ENCODE measurements around the gene ADRM1. TPM values are rescaled to one million over a fixed set of nuclear protein-coding genes. Genes with fewer than 3 reads are reported as not detected.

The ADRM1 gene
- total and polyA plus RNA-seq, 2 of the 4 experiments (the other 2 are of a cell fraction), result 103 to 149 TPM

GRCh38 chr20:62276439-62276838 is 26.4 kb upstream of the ADRM1 start:
- in situ Hi-C loops (cut with MboI; ENCODE audit: low sequenced_read_pairs), result loop anchor here (25.0 kb wide), 1 partner anchor 336 kb away; no protein-coding TSS in a partner anchor
- POLR2A ChIA-PET (ENCODE audit: unreplicated experiment), result no interaction called here

More at GRCh38 chr20:62276439-62276838, 26.4 kb upstream of the ADRM1 start:
- no peak overlapping the region for H3K56ac ChIP-seq (ENCODE audit: extremely low read depth, insufficient read depth, low read length)
- no peak overlapping the region for H2BK120ac ChIP-seq (ENCODE audit: low read depth, low read length)
- no TSS peak for BruUV-seq (replicated peaks)
- no peak overlapping the region for H2AK9ac ChIP-seq (replicated peaks; ENCODE audit: low read depth, low read length, poor library complexity)
- DNase-seq, result no peak
- no peak overlapping the region for H4K5ac ChIP-seq (ENCODE audit: low read depth, low read length)
- no peak overlapping the region for H4K8ac ChIP-seq (ENCODE audit: low read depth in 2 of 2, low read length in 2 of 2)
- no peak overlapping the region for H3K23ac ChIP-seq (ENCODE audit: low read depth, low read length)
- dilution Hi-C loops (cut with HindIII; ENCODE audit: low sequenced_read_pairs, unreplicated experiment), result loop anchor here (25.0 kb wide), 1 partner anchor 111 kb away; the partner anchor contains the start of gene RPS21
- peaks cover 8 to 9% of the 10 kb centered on the region in 2 experiments; a peak in 2 of 4 replicates for H3K79me1 ChIP-seq (ENCODE audit: low read depth in 1 of 2, low read length in 2 of 2)
- CTCF ChIA-PET, result no interaction called here
- H4K91ac ChIP-seq (ENCODE audit: insufficient read depth, low read depth, low read length), result no peak overlapping the region
- WGBS, 2 experiments (ENCODE audit: extremely low coverage in 2 of 2, insufficient read length in 1 of 2), result 80% methylated on average over 2 of the region's 6 CpGs; no CpG with 5 or more reads in 1 of the 2 experiments
- H3K4me3 ChIP-seq (ENCODE audit: insufficient read depth, low read depth, low read length), result no peak overlapping the region
- no peak for TF ChIP-seq RFX5 (IDR thresholded peaks at IDR 0.05; ENCODE audit: low read depth, low read length)
- no peak for TF ChIP-seq MAZ (IDR thresholded peaks at IDR 0.05; ENCODE audit: borderline replicate concordance, low read depth, low read length)
- no peak overlapping the region for H3K27ac ChIP-seq (ENCODE audit: insufficient read depth, low read length)
- no peak overlapping the region for H2AK5ac ChIP-seq (ENCODE audit: low read depth, low read length)
- H2BK15ac ChIP-seq (ENCODE audit: low read depth, low read length), result no peak overlapping the region
- H3K18ac ChIP-seq (ENCODE audit: low read depth, low read length), result no peak overlapping the region
- no peak overlapping the region for H2AFZ ChIP-seq (replicated peaks; ENCODE audit: low read length, poor library complexity)
- H3K36me3 ChIP-seq (ENCODE audit: control insufficient read depth, insufficient read depth, low read length), result peaks cover 57% of the 10 kb centered on the region
- no peaks in the 10 kb centered on the region for H3K4me1 ChIP-seq (ENCODE audit: control insufficient read depth, insufficient read depth, low read length)
- ATAC-seq (ENCODE audit: low read depth), result no peak
- H3K9ac ChIP-seq (ENCODE audit: low read depth, low read length), result no peak overlapping the region
- peaks cover 8% of the 10 kb centered on the region; the same call in 1 of the 2 replicates for H4K20me1 ChIP-seq (ENCODE audit: insufficient read depth, low read length)
- no peak overlapping the region for H3K4me2 ChIP-seq (ENCODE audit: low read depth, low read length)
- H2BK20ac ChIP-seq (ENCODE audit: low read depth, low read length), result no peak overlapping the region
- no peaks in the 10 kb centered on the region for H3K27me3 ChIP-seq (ENCODE audit: control insufficient read depth, insufficient read depth, low read length)
- no peaks in the 10 kb centered on the region for H3K9me3 ChIP-seq (ENCODE audit: control insufficient read depth, insufficient read depth, low read length)
- intact Hi-C loops (cut with micrococcal nuclease), result no loop called here
- H2BK5ac ChIP-seq (ENCODE audit: low read depth, low read length, poor library complexity, severe bottlenecking), result no peak overlapping the region
- H3K4ac ChIP-seq (ENCODE audit: low read depth, low read length), result no peak overlapping the region
- no peak overlapping the region for H3K14ac ChIP-seq (replicated peaks; ENCODE audit: low read depth, low read length)
- H3K9me1 ChIP-seq (ENCODE audit: insufficient read depth, low read length), result peaks cover 13% of the 10 kb centered on the region
